WTC11 (cell line): ENCODE results near the gene AK2. TPM values are rescaled to one million over a fixed set of nuclear protein-coding genes. Genes with fewer than 3 reads are reported as not detected.

Experiments used
- ATAC-seq: fragments of 200-7000 bp; cut with Tn5 transposase; 2 replicates; pipeline ENCODE4 v1.10.0; 2021; ENCODE audit warnings: mild to moderate bottlenecking, moderate library complexity
- CTCF ChIA-PET: fragments of 300-600 bp; sonication (Branson Sonifier 250); formaldehyde crosslinking; loops from one replicate; lab custom pipeline; 2021; ENCODE audit warnings: antibody characterized with exemption; lab: Charles Lee
- POLR2A ChIA-PET: fragments of 350-600 bp; sonication (Branson Sonifier 250); formaldehyde crosslinking; loops from one replicate; lab custom pipeline; 2021; ENCODE audit warnings: antibody characterized with exemption; lab: Charles Lee
- DNase-seq: peaks from one replicate; pipeline ENCODE4 v3.0.0; 2021; ENCODE audit warnings: low spot score
- H3K27ac Mint-ChIP-seq: 2 replicates; pipeline ENCODE4 v1.8.0; 2021; ENCODE audit warnings: mixed read lengths
- H3K27me3 Mint-ChIP-seq: 2 replicates; pipeline ENCODE4 v1.8.0; 2021; ENCODE audit warnings: low read depth, mild to moderate bottlenecking, moderate library complexity, mixed read lengths
- H3K36me3 Mint-ChIP-seq: 2 replicates; pipeline ENCODE4 v1.8.0; 2021; ENCODE audit warnings: mixed read lengths
- H3K4me1 Mint-ChIP-seq: 2 replicates; pipeline ENCODE4 v1.8.0; 2022; ENCODE audit warnings: mixed read lengths
- H3K4me3 Mint-ChIP-seq: 2 replicates; pipeline ENCODE4 v1.8.0; 2021; ENCODE audit warnings: mild to moderate bottlenecking, moderate library complexity, mixed read lengths
- H3K9me3 Mint-ChIP-seq: 2 replicates; pipeline ENCODE4 v1.8.0; 2021; ENCODE audit warnings: mixed read lengths
- CBFB ChIP-seq: sonication (generic); formaldehyde crosslinking; IDR thresholded peaks from 2 replicates; pipeline ENCODE4 v1.8.1; 2022; ENCODE audit warnings: mild to moderate bottlenecking, low read depth, missing genetic modification reagents
- ELF4 ChIP-seq: sonication (generic); formaldehyde crosslinking; IDR thresholded peaks from 2 replicates; pipeline ENCODE4 v1.8.1; 2022; ENCODE audit warnings: low read depth, mild to moderate bottlenecking, moderate library complexity, missing genetic modification reagents
- EMX1 ChIP-seq: fragments of 250-450 bp; sonication (Bioruptor Pico); IDR thresholded peaks from 2 replicates; pipeline ENCODE4 v1.8.0; 2021; ENCODE audit warnings: mild to moderate bottlenecking
- ETV6 ChIP-seq: sonication (generic); formaldehyde crosslinking; IDR thresholded peaks from 2 replicates; pipeline ENCODE4 v1.8.1; 2022; ENCODE audit warnings: mild to moderate bottlenecking, missing genetic modification reagents
- IRF2 ChIP-seq: sonication (generic); formaldehyde crosslinking; IDR thresholded peaks from 2 replicates; pipeline ENCODE4 v1.8.0; 2022; ENCODE audit warnings: low read depth, missing genetic modification reagents, borderline replicate concordance
- KAT7 ChIP-seq: sonication (generic); formaldehyde crosslinking; IDR thresholded peaks from 2 replicates; pipeline ENCODE4 v1.8.1; 2023; ENCODE audit warnings: missing genetic modification reagents, mild to moderate bottlenecking, borderline replicate concordance
- OVOL2 ChIP-seq: fragments of 250-450 bp; sonication (Bioruptor Pico); IDR thresholded peaks from 2 replicates; pipeline ENCODE4 v1.9.0; 2021; ENCODE audit warnings: mild to moderate bottlenecking, borderline replicate concordance
- PRRX2 ChIP-seq: fragments of 250-450 bp; sonication (Bioruptor Pico); IDR thresholded peaks from 2 replicates; pipeline ENCODE4 v1.8.0; 2021; ENCODE audit warnings: mild to moderate bottlenecking
- SMAD3 ChIP-seq: sonication (generic); formaldehyde crosslinking; IDR thresholded peaks from 2 replicates; pipeline ENCODE4 v1.8.0; 2022; ENCODE audit warnings: missing genetic modification reagents, mild to moderate bottlenecking, borderline replicate concordance
- SMAD4 ChIP-seq: sonication (generic); formaldehyde crosslinking; IDR thresholded peaks from 2 replicates; pipeline ENCODE4 v1.8.0; 2022; ENCODE audit warnings: mild to moderate bottlenecking, missing genetic modification reagents
- ZNF138 ChIP-seq: sonication (generic); formaldehyde crosslinking; conservative IDR thresholded peaks from 2 replicates; pipeline ENCODE4 v1.8.1; 2022; ENCODE audit warnings: mild to moderate bottlenecking, moderate library complexity, missing genetic modification reagents
- total RNA-seq: library from RNA; stranded (reverse); gene quantifications from 3 replicates; pipeline ENCODE4 v1.2.3, GENCODE V29; 2021
- TF ChIP-seq, protein P1 (sequence below): fragments of 250-450 bp; sonication (Bioruptor Pico); IDR thresholded peaks from 2 replicates; pipeline ENCODE4 v1.9.0; 2021; ENCODE audit warnings: mild to moderate bottlenecking, borderline replicate concordance
- TF ChIP-seq, protein P2 (sequence below): sonication (generic); formaldehyde crosslinking; IDR thresholded peaks from 2 replicates; pipeline ENCODE4 v1.8.1; 2023; ENCODE audit warnings: mild to moderate bottlenecking, missing genetic modification reagents
- TF ChIP-seq, protein P3 (sequence below): sonication (generic); formaldehyde crosslinking; IDR thresholded peaks from 2 replicates; pipeline ENCODE4 v1.8.0; 2023; ENCODE audit warnings: missing genetic modification reagents, mild to moderate bottlenecking, borderline replicate concordance
- TF ChIP-seq, protein P4 (sequence below): fragments of 200-600 bp; IDR thresholded peaks from 2 replicates; pipeline ENCODE4 v1.8.0; 2022; ENCODE audit warnings: antibody characterized with exemption

Gene AK2
- total RNA-seq, 1 experiment from 2014 or later, result 124 TPM

DNA sequence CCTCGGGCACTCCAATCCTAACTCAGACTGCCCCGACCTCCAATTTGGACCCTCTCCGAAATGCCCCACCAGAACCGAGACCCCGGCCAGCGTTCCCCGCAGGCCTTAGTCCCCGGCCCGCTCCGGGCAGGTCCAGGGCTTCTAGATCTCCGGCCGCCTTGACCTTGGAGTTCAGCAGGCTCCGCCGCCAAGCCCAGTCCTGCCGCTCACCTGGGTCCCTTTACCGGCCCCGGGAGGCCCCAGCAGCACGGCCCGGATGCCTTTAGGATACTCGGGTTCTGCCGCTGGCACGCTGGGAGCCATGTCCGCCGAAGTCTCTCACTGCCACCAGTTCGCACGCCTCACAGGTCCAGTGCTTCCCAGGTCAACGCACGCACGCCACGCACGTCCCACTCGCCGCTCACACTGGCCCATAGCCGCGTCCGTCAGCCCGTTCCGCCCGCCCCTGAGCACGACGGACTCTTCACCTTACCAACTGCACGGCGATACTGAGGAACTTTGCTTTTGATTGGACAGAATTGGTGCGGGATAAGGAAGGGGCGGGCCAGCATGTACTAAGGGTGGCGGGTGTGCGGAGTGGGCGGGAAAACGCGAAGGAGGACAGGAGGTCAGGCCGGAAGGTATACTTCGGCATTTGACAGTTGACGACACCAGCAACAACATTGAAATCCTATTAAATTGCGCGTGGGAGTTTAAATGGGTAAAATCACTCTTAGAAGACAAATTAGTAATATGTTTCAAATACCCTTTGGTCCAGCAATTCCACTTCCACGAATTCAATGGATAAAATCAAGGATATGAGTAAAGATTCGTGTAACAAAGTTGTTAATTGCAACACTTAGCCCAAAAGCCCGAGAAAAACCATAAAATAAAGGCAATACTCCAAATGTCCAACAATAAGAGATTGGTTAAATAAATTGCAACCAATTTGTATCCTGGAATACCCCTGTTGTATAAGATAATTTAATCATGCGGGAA is at the start of gene AK2 (continued):
- peak; percentile 55; the same call in 1 of the 2 replicates for TF ChIP-seq ELF4 (CRISPR knock-in tag)
- TF ChIP-seq, protein P1, sequence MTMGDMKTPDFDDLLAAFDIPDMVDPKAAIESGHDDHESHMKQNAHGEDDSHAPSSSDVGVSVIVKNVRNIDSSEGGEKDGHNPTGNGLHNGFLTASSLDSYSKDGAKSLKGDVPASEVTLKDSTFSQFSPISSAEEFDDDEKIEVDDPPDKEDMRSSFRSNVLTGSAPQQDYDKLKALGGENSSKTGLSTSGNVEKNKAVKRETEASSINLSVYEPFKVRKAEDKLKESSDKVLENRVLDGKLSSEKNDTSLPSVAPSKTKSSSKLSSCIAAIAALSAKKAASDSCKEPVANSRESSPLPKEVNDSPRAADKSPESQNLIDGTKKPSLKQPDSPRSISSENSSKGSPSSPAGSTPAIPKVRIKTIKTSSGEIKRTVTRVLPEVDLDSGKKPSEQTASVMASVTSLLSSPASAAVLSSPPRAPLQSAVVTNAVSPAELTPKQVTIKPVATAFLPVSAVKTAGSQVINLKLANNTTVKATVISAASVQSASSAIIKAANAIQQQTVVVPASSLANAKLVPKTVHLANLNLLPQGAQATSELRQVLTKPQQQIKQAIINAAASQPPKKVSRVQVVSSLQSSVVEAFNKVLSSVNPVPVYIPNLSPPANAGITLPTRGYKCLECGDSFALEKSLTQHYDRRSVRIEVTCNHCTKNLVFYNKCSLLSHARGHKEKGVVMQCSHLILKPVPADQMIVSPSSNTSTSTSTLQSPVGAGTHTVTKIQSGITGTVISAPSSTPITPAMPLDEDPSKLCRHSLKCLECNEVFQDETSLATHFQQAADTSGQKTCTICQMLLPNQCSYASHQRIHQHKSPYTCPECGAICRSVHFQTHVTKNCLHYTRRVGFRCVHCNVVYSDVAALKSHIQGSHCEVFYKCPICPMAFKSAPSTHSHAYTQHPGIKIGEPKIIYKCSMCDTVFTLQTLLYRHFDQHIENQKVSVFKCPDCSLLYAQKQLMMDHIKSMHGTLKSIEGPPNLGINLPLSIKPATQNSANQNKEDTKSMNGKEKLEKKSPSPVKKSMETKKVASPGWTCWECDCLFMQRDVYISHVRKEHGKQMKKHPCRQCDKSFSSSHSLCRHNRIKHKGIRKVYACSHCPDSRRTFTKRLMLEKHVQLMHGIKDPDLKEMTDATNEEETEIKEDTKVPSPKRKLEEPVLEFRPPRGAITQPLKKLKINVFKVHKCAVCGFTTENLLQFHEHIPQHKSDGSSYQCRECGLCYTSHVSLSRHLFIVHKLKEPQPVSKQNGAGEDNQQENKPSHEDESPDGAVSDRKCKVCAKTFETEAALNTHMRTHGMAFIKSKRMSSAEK (CRISPR knock-in tag), result no peak
- peak; percentile 93 for TF ChIP-seq SMAD4 (CRISPR knock-in tag)
- no peak for TF ChIP-seq KAT7 (CRISPR knock-in tag)
- TF ChIP-seq, protein P2, sequence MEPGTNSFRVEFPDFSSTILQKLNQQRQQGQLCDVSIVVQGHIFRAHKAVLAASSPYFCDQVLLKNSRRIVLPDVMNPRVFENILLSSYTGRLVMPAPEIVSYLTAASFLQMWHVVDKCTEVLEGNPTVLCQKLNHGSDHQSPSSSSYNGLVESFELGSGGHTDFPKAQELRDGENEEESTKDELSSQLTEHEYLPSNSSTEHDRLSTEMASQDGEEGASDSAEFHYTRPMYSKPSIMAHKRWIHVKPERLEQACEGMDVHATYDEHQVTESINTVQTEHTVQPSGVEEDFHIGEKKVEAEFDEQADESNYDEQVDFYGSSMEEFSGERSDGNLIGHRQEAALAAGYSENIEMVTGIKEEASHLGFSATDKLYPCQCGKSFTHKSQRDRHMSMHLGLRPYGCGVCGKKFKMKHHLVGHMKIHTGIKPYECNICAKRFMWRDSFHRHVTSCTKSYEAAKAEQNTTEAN (CRISPR knock-in tag), result peak; percentile 97; the same call in 1 of the 2 replicates
- TF ChIP-seq IRF2 (CRISPR knock-in tag), result no peak
- TF ChIP-seq, protein P3, sequence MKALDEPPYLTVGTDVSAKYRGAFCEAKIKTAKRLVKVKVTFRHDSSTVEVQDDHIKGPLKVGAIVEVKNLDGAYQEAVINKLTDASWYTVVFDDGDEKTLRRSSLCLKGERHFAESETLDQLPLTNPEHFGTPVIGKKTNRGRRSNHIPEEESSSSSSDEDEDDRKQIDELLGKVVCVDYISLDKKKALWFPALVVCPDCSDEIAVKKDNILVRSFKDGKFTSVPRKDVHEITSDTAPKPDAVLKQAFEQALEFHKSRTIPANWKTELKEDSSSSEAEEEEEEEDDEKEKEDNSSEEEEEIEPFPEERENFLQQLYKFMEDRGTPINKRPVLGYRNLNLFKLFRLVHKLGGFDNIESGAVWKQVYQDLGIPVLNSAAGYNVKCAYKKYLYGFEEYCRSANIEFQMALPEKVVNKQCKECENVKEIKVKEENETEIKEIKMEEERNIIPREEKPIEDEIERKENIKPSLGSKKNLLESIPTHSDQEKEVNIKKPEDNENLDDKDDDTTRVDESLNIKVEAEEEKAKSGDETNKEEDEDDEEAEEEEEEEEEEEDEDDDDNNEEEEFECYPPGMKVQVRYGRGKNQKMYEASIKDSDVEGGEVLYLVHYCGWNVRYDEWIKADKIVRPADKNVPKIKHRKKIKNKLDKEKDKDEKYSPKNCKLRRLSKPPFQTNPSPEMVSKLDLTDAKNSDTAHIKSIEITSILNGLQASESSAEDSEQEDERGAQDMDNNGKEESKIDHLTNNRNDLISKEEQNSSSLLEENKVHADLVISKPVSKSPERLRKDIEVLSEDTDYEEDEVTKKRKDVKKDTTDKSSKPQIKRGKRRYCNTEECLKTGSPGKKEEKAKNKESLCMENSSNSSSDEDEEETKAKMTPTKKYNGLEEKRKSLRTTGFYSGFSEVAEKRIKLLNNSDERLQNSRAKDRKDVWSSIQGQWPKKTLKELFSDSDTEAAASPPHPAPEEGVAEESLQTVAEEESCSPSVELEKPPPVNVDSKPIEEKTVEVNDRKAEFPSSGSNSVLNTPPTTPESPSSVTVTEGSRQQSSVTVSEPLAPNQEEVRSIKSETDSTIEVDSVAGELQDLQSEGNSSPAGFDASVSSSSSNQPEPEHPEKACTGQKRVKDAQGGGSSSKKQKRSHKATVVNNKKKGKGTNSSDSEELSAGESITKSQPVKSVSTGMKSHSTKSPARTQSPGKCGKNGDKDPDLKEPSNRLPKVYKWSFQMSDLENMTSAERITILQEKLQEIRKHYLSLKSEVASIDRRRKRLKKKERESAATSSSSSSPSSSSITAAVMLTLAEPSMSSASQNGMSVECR, result peak; percentile 98
- TF ChIP-seq OVOL2 (CRISPR knock-in tag), result no peak
- no peak for TF ChIP-seq CBFB
- no peak for TF ChIP-seq PRRX2 (CRISPR knock-in tag)
- peak; percentile 93; the same call in 1 of the 2 replicates for TF ChIP-seq ETV6 (CRISPR knock-in tag)
- no peak for TF ChIP-seq EMX1 (CRISPR knock-in tag)
- peak; percentile 96; the same call in 1 of the 2 replicates for TF ChIP-seq SMAD3
- no peak for TF ChIP-seq ZNF138 (CRISPR knock-in tag)

DNA sequence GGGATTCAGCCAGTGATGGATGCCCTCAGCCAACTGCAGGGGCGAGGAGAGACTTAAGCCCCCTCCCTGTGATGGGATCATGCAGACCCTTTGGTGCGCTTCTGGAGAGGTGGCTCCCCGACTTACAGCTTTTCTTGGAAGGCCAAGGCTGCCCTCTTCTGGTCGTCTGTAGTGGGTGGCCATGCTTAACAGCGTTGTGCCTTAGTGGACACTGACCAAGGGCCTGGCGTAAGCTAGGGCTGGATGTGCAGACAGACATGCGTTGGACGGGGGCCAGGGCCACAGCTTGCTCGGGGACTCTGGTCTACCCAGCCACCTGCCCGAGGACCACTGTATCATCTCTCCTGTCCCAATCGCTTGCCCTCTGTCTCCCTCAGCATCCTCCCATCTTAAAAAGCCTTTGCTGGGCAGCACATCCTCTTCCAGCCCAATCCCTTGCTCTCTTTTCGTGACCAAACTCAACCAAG is 49.7 kb upstream of the AK2 start:
- POLR2A ChIA-PET, result interaction anchor here (0.6 kb wide), 2 partner anchors 96 to 249 kb away, joined by 4 read pairs; no protein-coding TSS in a partner anchor
- peaks cover 11% of the 10 kb centered on the region for H3K4me1 Mint-ChIP-seq

More for the DNA sequence above, 49.7 kb upstream of the AK2 start:
- Mint-ChIP-seq H3K9me3 (no peaks in the 10 kb centered on the region), H3K36me3 (no peaks in the 10 kb centered on the region), H3K27ac (no peak overlapping the region), H3K4me3 (no peak overlapping the region), H3K27me3 (peaks cover 51% of the 10 kb centered on the region)
- CTCF ChIA-PET, result interaction anchor here (0.5 to 2.4 kb wide), 47 partner anchors 8 to 592 kb away, joined by 3 to 36 read pairs (median 5); partner anchors contain the start of gene TRIM62
- 0 out of 2 replicates have a peak, but pooled peaks have one; percentile 60 for TF ChIP-seq SMAD3
- TF ChIP-seq IRF2 (CRISPR knock-in tag), result no peak
- TF ChIP-seq, protein P4, sequence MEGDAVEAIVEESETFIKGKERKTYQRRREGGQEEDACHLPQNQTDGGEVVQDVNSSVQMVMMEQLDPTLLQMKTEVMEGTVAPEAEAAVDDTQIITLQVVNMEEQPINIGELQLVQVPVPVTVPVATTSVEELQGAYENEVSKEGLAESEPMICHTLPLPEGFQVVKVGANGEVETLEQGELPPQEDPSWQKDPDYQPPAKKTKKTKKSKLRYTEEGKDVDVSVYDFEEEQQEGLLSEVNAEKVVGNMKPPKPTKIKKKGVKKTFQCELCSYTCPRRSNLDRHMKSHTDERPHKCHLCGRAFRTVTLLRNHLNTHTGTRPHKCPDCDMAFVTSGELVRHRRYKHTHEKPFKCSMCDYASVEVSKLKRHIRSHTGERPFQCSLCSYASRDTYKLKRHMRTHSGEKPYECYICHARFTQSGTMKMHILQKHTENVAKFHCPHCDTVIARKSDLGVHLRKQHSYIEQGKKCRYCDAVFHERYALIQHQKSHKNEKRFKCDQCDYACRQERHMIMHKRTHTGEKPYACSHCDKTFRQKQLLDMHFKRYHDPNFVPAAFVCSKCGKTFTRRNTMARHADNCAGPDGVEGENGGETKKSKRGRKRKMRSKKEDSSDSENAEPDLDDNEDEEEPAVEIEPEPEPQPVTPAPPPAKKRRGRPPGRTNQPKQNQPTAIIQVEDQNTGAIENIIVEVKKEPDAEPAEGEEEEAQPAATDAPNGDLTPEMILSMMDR, result peak; percentile 76
- DNase-seq, result peak; percentile 84
- peak; percentile 91 for ATAC-seq
